Stimulated activated CD4-positive, alpha-beta T cell treated with anti-CD3 and anti-CD28 coated beads, Interleukin-4, amount 100 ng/mL, for 1 hour (primary cell): ENCODE data around the gene VPREB1.
"Not testable (repeated sequence)": the region's sequence is repeated elsewhere in the genome, so short reads cannot be mapped to it uniquely, and the experiment has no call there.

ENCODE experiments used
- DNase-seq: peaks from one replicate; pipeline ENCODE4 v3.0.0-alpha.2; 2020

The VPREB1 gene

GRCh38 chr22:22248878-22249277, 4.3 kb downstream of the VPREB1 start:
- no peak for DNase-seq

- DNase-seq: not testable (repeated sequence)
Observed at GRCh38 chr22:22250651-22251050, 6.1 kb downstream of the VPREB1 start.

- not testable (repeated sequence) for DNase-seq
Observed at GRCh38 chr22:22256133-22256532, 11.5 kb downstream of the VPREB1 start.

- DNase-seq: not testable (repeated sequence)
Observed at GRCh38 chr22:22258597-22259415, 14.2 kb downstream of the VPREB1 start.

- DNase-seq: not testable (repeated sequence)
Observed at GRCh38 chr22:22260169-22260568, 15.6 kb downstream of the VPREB1 start.

GRCh38 chr22:22260586-22260985, 16.0 kb downstream of the VPREB1 start:
- not testable (repeated sequence) for DNase-seq

- DNase-seq: not testable (repeated sequence)
Observed at GRCh38 chr22:22262332-22263074, 17.9 kb downstream of the VPREB1 start.

GRCh38 chr22:22263823-22264222, 19.2 kb downstream of the VPREB1 start:
- DNase-seq: not testable (repeated sequence)

- not testable (repeated sequence) for DNase-seq
Observed at GRCh38 chr22:22270036-22270676, 25.6 kb downstream of the VPREB1 start.

GRCh38 chr22:22277423-22277822, 32.8 kb downstream of the VPREB1 start:
- DNase-seq: not testable (repeated sequence)

- not testable (repeated sequence) for DNase-seq
Observed at GRCh38 chr22:22284962-22285756, 40.6 kb downstream of the VPREB1 start.

- DNase-seq: not testable (repeated sequence)
Observed at GRCh38 chr22:22286390-22287105, 42.0 kb downstream of the VPREB1 start.

- DNase-seq: not testable (repeated sequence)
Observed at GRCh38 chr22:22287106-22287626, 42.6 kb downstream of the VPREB1 start.

- not testable (repeated sequence) for DNase-seq
Observed at GRCh38 chr22:22289666-22290065, 45.1 kb downstream of the VPREB1 start.

GRCh38 chr22:22291129-22291806, 46.7 kb downstream of the VPREB1 start:
- DNase-seq: not testable (repeated sequence)

GRCh38 chr22:22292656-22293055, 48.1 kb downstream of the VPREB1 start:
- not testable (repeated sequence) for DNase-seq

- not testable (repeated sequence) for DNase-seq
Observed at GRCh38 chr22:22293436-22293835, 48.9 kb downstream of the VPREB1 start.

GRCh38 chr22:22294641-22295040, 50.1 kb downstream of the VPREB1 start:
- not testable (repeated sequence) for DNase-seq
